Thoracic aorta (tissue), 2 donors: Measurements from ENCODE around the gene GP9. TPM values are rescaled to one million over a fixed set of nuclear protein-coding genes. Genes with fewer than 3 reads are reported as not detected.

Source experiments
- ATAC-seq: fragments of 150-250 bp; one replicate; pipeline ENCODE4 v1.8.0; 2017; ENCODE audit warnings: low read depth; ENCODE audit not compliant: insufficient number of reproducible peaks, low FRiP score
- DNase-seq: peaks from one replicate; pipeline ENCODE4 v3.0.0-alpha.2; 2020; ENCODE audit warnings: low spot score
- H3K27ac ChIP-seq, 2 donors: fragments of 200-600 bp; sonication (generic); 1 replicate in 1 of 2; 2 replicates in 1 of 2; pipeline ENCODE4 v1.5.1; 2016; ENCODE audit warnings: mild to moderate bottlenecking in 2 of 2, moderate library complexity in 2 of 2
- H3K27me3 ChIP-seq: fragments of 200-600 bp; sonication (generic); replicated peaks from 2 replicates; pipeline ENCODE4 v1.6.0; 2016; ENCODE audit warnings: mild to moderate bottlenecking; ENCODE audit not compliant: insufficient read depth
- H3K36me3 ChIP-seq: fragments of 200-600 bp; sonication (generic); one replicate; pipeline ENCODE4 v1.5.1; 2016
- H3K4me1 ChIP-seq, 2 donors: fragments of 200-600 bp; sonication (generic); 1 replicate in 1 of 2; 2 replicates in 1 of 2; pipeline versions ENCODE4 v1.5.1 to v1.6.0; 2016; ENCODE audit warnings: low read depth in 2 of 2, mild to moderate bottlenecking in 1 of 2; ENCODE audit not compliant: control insufficient read depth in 1 of 2
- H3K4me3 ChIP-seq: fragments of 200-600 bp; sonication (generic); 2 replicates; pipeline ENCODE4 v1.5.1; 2016; ENCODE audit warnings: mild to moderate bottlenecking
- H3K9me3 ChIP-seq: fragments of 200-600 bp; sonication (generic); 2 replicates; pipeline ENCODE4 v1.5.1; 2016
- total RNA-seq, 2 donors: library from RNA; depleted of rRNA; stranded (reverse); fragments of >200 nt; gene quantifications; one replicate each; pipeline versions ENCODE4 v1.1.0 to v1.2.3, GENCODE V29; 2016
- TF ChIP-seq, protein P1 (sequence below): fragments of 200-600 bp; sonication (generic); IDR thresholded peaks from one replicate; pipeline ENCODE4 v1.5.1; 2019; ENCODE audit warnings: antibody characterized with exemption

GP9 gene
- total RNA-seq, 2 donors from 2014 or later, result not detected

DNA sequence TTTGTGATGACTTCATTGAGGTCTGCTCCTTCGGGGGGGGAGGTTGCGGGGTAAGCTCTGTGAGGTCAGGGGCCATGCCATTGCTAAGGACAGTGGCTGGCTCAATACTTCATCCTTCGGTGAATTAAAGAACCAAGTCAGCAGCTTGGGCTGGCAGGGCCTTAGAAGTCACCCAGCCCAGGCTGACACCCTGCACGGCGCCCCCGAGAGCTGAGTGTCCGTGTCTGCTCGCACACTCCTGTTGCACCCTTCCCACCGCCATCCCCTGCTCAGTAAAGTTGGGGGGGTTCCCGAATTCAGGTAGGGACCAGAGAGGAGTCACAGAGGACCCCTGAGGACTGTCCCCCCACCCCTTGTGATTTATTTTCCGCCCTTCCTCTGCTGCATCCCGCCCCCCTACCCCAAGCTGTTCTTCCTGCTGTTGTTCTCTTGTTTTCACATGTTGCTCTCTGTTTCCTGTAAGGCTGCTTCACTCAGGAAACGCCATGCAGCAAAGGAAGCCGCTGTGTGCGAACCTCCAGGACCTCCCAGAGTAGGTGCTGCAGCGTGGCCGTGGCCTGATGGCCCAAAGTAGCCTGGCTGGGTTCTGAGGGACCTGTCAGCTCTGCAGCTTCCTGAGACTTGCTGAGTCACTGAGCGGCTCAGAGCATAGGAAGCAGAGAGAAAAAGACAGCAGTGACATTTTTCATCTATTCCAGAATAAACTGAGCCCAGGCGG is 45.0 kb upstream of the GP9 start:
- no peak overlapping the region for H3K27ac ChIP-seq
- ATAC-seq, result no peak
- DNase-seq, result no peak
- H3K4me3 ChIP-seq, result peak overlapping the region; percentile 5
- H3K27me3 ChIP-seq, result no peaks in the 10 kb centered on the region
- H3K36me3 ChIP-seq, result no peaks in the 10 kb centered on the region
- no peaks in the 10 kb centered on the region for H3K9me3 ChIP-seq
- TF ChIP-seq, protein P1, sequence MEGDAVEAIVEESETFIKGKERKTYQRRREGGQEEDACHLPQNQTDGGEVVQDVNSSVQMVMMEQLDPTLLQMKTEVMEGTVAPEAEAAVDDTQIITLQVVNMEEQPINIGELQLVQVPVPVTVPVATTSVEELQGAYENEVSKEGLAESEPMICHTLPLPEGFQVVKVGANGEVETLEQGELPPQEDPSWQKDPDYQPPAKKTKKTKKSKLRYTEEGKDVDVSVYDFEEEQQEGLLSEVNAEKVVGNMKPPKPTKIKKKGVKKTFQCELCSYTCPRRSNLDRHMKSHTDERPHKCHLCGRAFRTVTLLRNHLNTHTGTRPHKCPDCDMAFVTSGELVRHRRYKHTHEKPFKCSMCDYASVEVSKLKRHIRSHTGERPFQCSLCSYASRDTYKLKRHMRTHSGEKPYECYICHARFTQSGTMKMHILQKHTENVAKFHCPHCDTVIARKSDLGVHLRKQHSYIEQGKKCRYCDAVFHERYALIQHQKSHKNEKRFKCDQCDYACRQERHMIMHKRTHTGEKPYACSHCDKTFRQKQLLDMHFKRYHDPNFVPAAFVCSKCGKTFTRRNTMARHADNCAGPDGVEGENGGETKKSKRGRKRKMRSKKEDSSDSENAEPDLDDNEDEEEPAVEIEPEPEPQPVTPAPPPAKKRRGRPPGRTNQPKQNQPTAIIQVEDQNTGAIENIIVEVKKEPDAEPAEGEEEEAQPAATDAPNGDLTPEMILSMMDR, result no peak
- no peaks in the 10 kb centered on the region for H3K4me1 ChIP-seq

GRCh38 chr3:129016356-129016719 is 44.2 kb upstream of the GP9 start:
- ATAC-seq (no peak), DNase-seq (no peak)
- TF ChIP-seq, protein P1, result no peak
- no peak overlapping the region for H3K4me3 ChIP-seq
- H3K9me3 ChIP-seq, result no peaks in the 10 kb centered on the region
- no peaks in the 10 kb centered on the region for H3K4me1 ChIP-seq
- no peak overlapping the region for H3K27ac ChIP-seq
- H3K36me3 ChIP-seq, result no peaks in the 10 kb centered on the region
- no peaks in the 10 kb centered on the region for H3K27me3 ChIP-seq

DNA sequence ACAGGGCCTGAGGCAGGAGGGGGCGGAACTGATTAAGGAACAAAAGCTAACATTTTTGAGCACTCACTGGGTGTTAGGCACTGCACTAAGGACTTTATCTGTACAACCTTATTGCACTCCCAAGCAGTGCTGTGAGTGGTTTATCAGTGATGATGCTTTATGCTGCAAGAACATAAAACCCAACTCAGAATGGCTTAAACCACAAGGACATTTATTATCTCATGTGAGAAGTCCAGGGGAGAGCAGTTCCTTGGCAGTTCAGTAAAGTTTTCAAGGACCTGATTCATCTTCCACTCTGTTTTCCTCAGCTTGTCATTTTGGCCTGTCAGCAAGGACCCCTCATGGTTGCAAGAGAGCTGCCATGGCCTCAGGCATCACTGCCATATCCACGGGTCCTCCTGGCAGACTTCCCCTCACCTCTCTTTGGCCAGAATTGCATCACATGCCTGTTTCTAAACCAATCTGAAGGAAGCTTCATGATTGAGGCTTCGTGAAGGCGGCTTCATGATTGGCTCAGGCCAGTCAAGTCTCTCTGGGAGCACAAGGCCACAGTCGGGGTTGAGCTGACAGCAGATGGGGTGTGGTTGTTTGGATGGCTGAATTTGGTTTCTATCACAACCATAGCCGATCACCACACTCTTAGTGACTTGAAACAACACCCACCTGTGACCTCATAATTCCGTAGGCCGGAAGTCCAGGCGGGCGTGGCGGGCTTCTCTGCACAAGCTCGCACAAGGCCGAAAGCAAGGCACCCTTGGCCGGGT is 43.7 kb upstream of the GP9 start:
- ATAC-seq, result no peak
- DNase-seq, result no peak
- H3K27ac ChIP-seq, result no peak overlapping the region

GRCh38 chr3:129017484-129017899 is 43.1 kb upstream of the GP9 start:
- TF ChIP-seq, protein P1, result no peak
- H3K27ac ChIP-seq, result no peak overlapping the region
- no peak overlapping the region for H3K4me3 ChIP-seq
- H3K27me3 ChIP-seq, result no peaks in the 10 kb centered on the region
- H3K9me3 ChIP-seq, result no peaks in the 10 kb centered on the region
- no peaks in the 10 kb centered on the region for H3K4me1 ChIP-seq
- DNase-seq (no peak), ATAC-seq (no peak)
- no peaks in the 10 kb centered on the region for H3K36me3 ChIP-seq

More for the DNA sequence above, 43.7 kb upstream of the GP9 start:
- TF ChIP-seq, protein P1, result no peak
- Histone ChIP-seq H3K36me3 (no peaks in the 10 kb centered on the region), H3K27me3 (no peaks in the 10 kb centered on the region), H3K4me1 (no peaks in the 10 kb centered on the region), H3K9me3 (no peaks in the 10 kb centered on the region), H3K4me3 (no peak overlapping the region)

DNA sequence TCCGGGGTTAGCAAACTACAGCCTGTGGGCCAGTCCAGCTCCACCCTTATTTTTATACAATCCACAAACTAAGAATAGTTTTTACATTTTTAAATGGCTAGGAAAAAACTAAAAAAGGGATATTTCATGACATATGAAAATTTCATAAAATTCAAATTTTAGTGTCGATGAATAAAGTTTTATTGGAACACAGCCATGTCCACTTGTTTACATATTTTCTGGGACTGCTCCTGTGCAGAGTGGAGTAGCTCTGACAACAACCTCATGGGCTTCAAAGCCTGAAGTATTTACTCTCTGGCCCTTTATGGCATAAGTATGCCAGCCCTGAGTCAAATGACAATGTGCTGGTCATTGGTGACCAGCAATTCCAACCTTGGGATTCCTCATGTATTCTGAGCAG is 42.3 kb upstream of the GP9 start:
- no peaks in the 10 kb centered on the region for H3K4me1 ChIP-seq
- TF ChIP-seq, protein P1, result no peak
- H3K9me3 ChIP-seq, result no peaks in the 10 kb centered on the region
- H3K27ac ChIP-seq, result no peak overlapping the region
- DNase-seq (no peak), ATAC-seq (no peak)
- H3K36me3 ChIP-seq, result no peaks in the 10 kb centered on the region
- H3K27me3 ChIP-seq, result no peaks in the 10 kb centered on the region
- no peak overlapping the region for H3K4me3 ChIP-seq
